Measurements from ENCODE around the gene TBX18. TPM values are rescaled to one million over a fixed set of nuclear protein-coding genes. Genes with fewer than 3 reads are reported as not detected.
A peak's percentile ranks its signal among the peaks of the same experiment; 100 is the strongest.

The TBX18 gene
- total RNA-seq, 1 donor from 2014 or later = 81.0 TPM

DNA sequence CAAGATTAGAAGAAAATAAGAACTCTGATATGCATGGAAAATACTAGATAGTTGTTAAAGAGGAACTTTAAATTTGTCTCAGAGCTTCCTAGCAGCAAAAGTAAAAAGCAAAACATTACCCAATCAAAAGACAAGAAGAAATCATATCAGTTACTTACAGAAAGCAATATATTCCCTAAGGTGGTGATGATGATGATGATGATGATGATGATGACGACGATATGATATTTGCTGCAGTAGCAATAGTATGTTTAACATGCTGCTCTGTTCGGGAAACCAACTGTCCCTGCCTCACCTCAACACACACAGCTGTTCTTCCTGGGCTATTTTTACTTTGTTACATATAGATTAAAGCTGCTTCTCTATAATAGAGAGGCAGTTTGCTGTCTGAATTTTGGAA is 12.0 kb upstream of the TBX18 start:
- H3K4me1 ChIP-seq = no peaks in the 10 kb centered on the region
- H3K36me3 ChIP-seq = no peaks in the 10 kb centered on the region
- no peak for TF ChIP-seq CTCF (IDR thresholded peaks at IDR 0.05)
- no peak overlapping the region for H3K4me3 ChIP-seq
- no peaks in the 10 kb centered on the region for H3K9me3 ChIP-seq
- no peaks in the 10 kb centered on the region for H3K27me3 ChIP-seq
- intact Hi-C loops (cut with DNase I) = loop anchor here (5.0 kb wide), 1 partner anchor 351 kb away; no protein-coding TSS in a partner anchor
- H3K27ac ChIP-seq = no peak overlapping the region
- no peak for DNase-seq (ENCODE audit: low spot score in 2 of 2)

GRCh38 chr6:84775751-84776150 is 11.4 kb upstream of the TBX18 start:
- H3K27me3 ChIP-seq = no peaks in the 10 kb centered on the region
- H3K4me1 ChIP-seq = no peaks in the 10 kb centered on the region
- H3K9me3 ChIP-seq = no peaks in the 10 kb centered on the region
- intact Hi-C loops (cut with DNase I) = loop anchor here (2.0 to 5.0 kb wide), 3 partner anchors 259 to 549 kb away; partner anchors contain the start of gene CEP162
- no peak overlapping the region for H3K4me3 ChIP-seq
- no peak overlapping the region for H3K27ac ChIP-seq
- no peak for TF ChIP-seq CTCF (IDR thresholded peaks at IDR 0.05)
- H3K36me3 ChIP-seq = no peaks in the 10 kb centered on the region
- no peak for DNase-seq (ENCODE audit: low spot score in 2 of 2)

DNA sequence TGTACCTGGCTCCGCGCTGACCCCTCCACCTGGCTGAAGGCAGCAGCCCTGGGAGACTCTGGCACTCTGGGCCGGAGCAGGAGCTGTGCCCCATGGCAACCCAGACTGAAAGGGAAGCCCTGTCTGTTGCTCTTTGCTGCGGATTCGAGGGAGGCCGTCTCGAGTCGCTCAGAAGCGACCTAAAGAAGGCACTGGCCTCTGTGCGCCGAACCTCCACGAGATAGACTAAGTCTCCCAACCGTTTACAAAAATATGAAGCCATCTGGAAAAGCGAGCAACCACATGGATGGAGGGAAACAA is 10.5 kb upstream of the TBX18 start:
- H3K4me1 ChIP-seq = no peaks in the 10 kb centered on the region
- no peaks in the 10 kb centered on the region for H3K27me3 ChIP-seq
- intact Hi-C loops (cut with DNase I) = loop anchor here (1.0 to 5.0 kb wide), 6 partner anchors 11 to 687 kb away; partner anchors contain the start of genes CEP162 and TBX18
- H3K27ac ChIP-seq = peak overlapping the region; percentile 93 to 95
- no peak for TF ChIP-seq CTCF (IDR thresholded peaks at IDR 0.05)
- H3K36me3 ChIP-seq = no peaks in the 10 kb centered on the region
- H3K9me3 ChIP-seq = no peaks in the 10 kb centered on the region
- peak overlapping the region; percentile 61 to 74 for H3K4me3 ChIP-seq
- DNase-seq (ENCODE audit: low spot score in 2 of 2) = no peak

- DNase-seq (ENCODE audit: low spot score in 2 of 2) = peak in 1 of 2 donors; percentile 84
- Histone ChIP-seq H3K9me3 (no peaks in the 10 kb centered on the region), H3K4me1 (no peaks in the 10 kb centered on the region), H3K27ac (peak overlapping the region; percentile 93 to 95), H3K36me3 (no peaks in the 10 kb centered on the region), H3K27me3 (no peaks in the 10 kb centered on the region), H3K4me3 (peak overlapping the region; percentile 61 to 74)
- intact Hi-C loops (cut with DNase I) = loop anchor here (1.0 to 5.0 kb wide), 5 partner anchors 10 to 688 kb away; partner anchors contain the start of genes CEP162 and TBX18
- peak; percentile 65 to 81 (median 81) for TF ChIP-seq CTCF (IDR thresholded peaks at IDR 0.05)
These were observed 10.0 kb upstream of the TBX18 start for GRCh38 chr6:84774157-84774984.

- TF ChIP-seq CTCF (IDR thresholded peaks at IDR 0.05) = peak in 1 of 3 experiments; percentile 11
- peak in 1 of 2 donors; percentile 77 for DNase-seq (ENCODE audit: low spot score in 2 of 2)
- H3K4me1 ChIP-seq = no peaks in the 10 kb centered on the region
- no peaks in the 10 kb centered on the region for H3K27me3 ChIP-seq
- H3K9me3 ChIP-seq = no peaks in the 10 kb centered on the region
- H3K4me3 ChIP-seq = peak overlapping the region; percentile 61 to 74
- H3K27ac ChIP-seq = peak overlapping the region; percentile 93 to 95
- no peaks in the 10 kb centered on the region for H3K36me3 ChIP-seq
- intact Hi-C loops (cut with DNase I) = loop anchor here (1.0 to 5.0 kb wide), 5 partner anchors 9 to 689 kb away; partner anchors contain the start of genes CEP162 and TBX18
These were observed 9.2 kb upstream of the TBX18 start for GRCh38 chr6:84773431-84774156.

Measured in ascending aorta (tissue), 2 donors.